ENCODE measurements around the gene AP3M1. TPM values are rescaled to one million over a fixed set of nuclear protein-coding genes. Genes with fewer than 3 reads are reported as not detected.

Gene AP3M1
- total RNA-seq, 1 experiment from 2014 or later = 37.4 TPM

DNA sequence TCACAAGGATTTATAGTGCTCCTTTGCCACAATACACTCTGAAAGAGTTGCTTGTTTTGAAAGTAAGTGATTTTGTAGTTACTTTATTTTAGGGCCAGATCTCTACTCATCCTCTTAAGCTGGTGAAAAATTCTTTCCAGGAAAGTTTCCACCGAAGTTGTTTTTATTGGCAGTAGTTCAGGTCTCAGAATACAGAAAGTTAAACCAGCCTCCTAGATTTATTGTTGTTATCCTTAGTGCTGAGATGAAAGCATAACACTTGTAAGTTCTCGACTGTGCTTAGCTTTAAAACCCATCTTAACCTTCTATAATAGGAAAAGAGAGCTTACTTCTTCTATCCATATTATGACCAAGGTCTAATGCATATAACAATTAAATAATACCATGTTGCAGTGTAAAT lies 5.5 kb downstream of the AP3M1 start:
- H4K20me1 ChIP-seq (ENCODE audit: control insufficient read depth, insufficient read depth, insufficient read length) = no peaks in the 10 kb centered on the region
- H4K5ac ChIP-seq (ENCODE audit: insufficient read length, low read depth, low read length) = no peak overlapping the region
- no peak overlapping the region for H2AK5ac ChIP-seq (ENCODE audit: insufficient read length, low read length)
- TF ChIP-seq, protein P1, sequence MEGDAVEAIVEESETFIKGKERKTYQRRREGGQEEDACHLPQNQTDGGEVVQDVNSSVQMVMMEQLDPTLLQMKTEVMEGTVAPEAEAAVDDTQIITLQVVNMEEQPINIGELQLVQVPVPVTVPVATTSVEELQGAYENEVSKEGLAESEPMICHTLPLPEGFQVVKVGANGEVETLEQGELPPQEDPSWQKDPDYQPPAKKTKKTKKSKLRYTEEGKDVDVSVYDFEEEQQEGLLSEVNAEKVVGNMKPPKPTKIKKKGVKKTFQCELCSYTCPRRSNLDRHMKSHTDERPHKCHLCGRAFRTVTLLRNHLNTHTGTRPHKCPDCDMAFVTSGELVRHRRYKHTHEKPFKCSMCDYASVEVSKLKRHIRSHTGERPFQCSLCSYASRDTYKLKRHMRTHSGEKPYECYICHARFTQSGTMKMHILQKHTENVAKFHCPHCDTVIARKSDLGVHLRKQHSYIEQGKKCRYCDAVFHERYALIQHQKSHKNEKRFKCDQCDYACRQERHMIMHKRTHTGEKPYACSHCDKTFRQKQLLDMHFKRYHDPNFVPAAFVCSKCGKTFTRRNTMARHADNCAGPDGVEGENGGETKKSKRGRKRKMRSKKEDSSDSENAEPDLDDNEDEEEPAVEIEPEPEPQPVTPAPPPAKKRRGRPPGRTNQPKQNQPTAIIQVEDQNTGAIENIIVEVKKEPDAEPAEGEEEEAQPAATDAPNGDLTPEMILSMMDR (conservative IDR thresholded peaks at IDR 0.05) = no peak
- H3K27ac ChIP-seq (ENCODE audit: insufficient read length, low read depth, low read length) = no peak overlapping the region
- DNase-seq = no peak
- no peak overlapping the region for H4K91ac ChIP-seq (ENCODE audit: insufficient read length, low read depth, low read length)
- no peak overlapping the region for H3K4me3 Mint-ChIP-seq
- no peak overlapping the region for H3K18ac ChIP-seq (ENCODE audit: insufficient read length, low read depth, low read length)
- H2AFZ ChIP-seq (ENCODE audit: low read length) = no peak overlapping the region
- no peaks in the 10 kb centered on the region for H3K23me2 ChIP-seq (ENCODE audit: insufficient read length, low read depth, low read length, poor library complexity, severe bottlenecking)
- no peak overlapping the region for H3T11ph ChIP-seq (ENCODE audit: low read length)
- H2BK12ac ChIP-seq (ENCODE audit: insufficient read length, low read depth, low read length) = no peak overlapping the region
- H3K79me2 ChIP-seq (ENCODE audit: insufficient read depth, low read length) = no peaks in the 10 kb centered on the region; the same call in 1 of the 2 replicates
- no peak overlapping the region for H3K56ac ChIP-seq (ENCODE audit: insufficient read length, low read depth, low read length)
- H4K8ac ChIP-seq (replicated peaks; ENCODE audit: insufficient read length, low read depth, low read length) = no peak overlapping the region
- no peaks in the 10 kb centered on the region for H3K9me3 ChIP-seq (ENCODE audit: control insufficient read depth, low read depth, low read length)
- no peak overlapping the region for H3K23ac ChIP-seq (ENCODE audit: insufficient read length, low read depth, low read length)
- no peak overlapping the region for H2BK20ac ChIP-seq (ENCODE audit: low read depth, low read length, poor library complexity, severe bottlenecking)
- no peaks in the 10 kb centered on the region for H3K27me3 ChIP-seq (ENCODE audit: insufficient read depth, low read length)
- H3K27ac Mint-ChIP-seq = no peak overlapping the region
- no peak overlapping the region for H3K9ac ChIP-seq (ENCODE audit: extremely low read depth, insufficient read length, low read length)
- H3K4me1 ChIP-seq (ENCODE audit: insufficient read depth, low read length) = no peaks in the 10 kb centered on the region
- H2BK5ac ChIP-seq (ENCODE audit: insufficient read length, low read length) = no peak overlapping the region
- H3K4me2 ChIP-seq (ENCODE audit: insufficient read depth, insufficient read length, low read length) = no peak overlapping the region
- no peaks in the 10 kb centered on the region for H3K9me3 Mint-ChIP-seq
- no CpG with 5 or more reads among the region's 2 CpGs for WGBS (ENCODE audit: extremely low coverage, insufficient read length, low lambda C conversion rate)
- no peaks in the 10 kb centered on the region for H3K4me1 Mint-ChIP-seq
- H3K36me3 Mint-ChIP-seq (ENCODE audit: insufficient read depth in 1 of 3, low read depth in 3 of 3) = peaks cover 6 to 17% (median 15%) of the 10 kb centered on the region in 3 experiments; a peak in 5 of 7 replicates
- no peak overlapping the region for H2BK15ac ChIP-seq (ENCODE audit: low read depth, low read length)
- no peak overlapping the region for H2BK120ac ChIP-seq (ENCODE audit: low read depth, low read length, poor library complexity, severe bottlenecking)
- no peaks in the 10 kb centered on the region for H3K27me3 Mint-ChIP-seq (ENCODE audit: low read depth)
- peaks cover 2% of the 10 kb centered on the region for H3K79me1 ChIP-seq (ENCODE audit: insufficient read depth, low read depth, low read length, poor library complexity, severe bottlenecking)
- H3K4ac ChIP-seq (ENCODE audit: low read depth, low read length) = no peak overlapping the region
- H3K14ac ChIP-seq (ENCODE audit: insufficient read depth, low read length) = no peak overlapping the region

Data from H9 (cell line).